Psoas muscle (tissue), 8 donors: ENCODE data around the gene CGREF1. TPM values are rescaled to one million over a fixed set of nuclear protein-coding genes. Genes with fewer than 3 reads are reported as not detected.

Experiments
- ATAC-seq, 4 donors: fragments of 200-7000 bp; cut with Tn5 transposase; one replicate each; pipeline ENCODE4 v1.9.1; 2020; ENCODE audit warnings: moderate library complexity in 3 of 4, mild to moderate bottlenecking in 2 of 4
- DNase-seq, 2 donors: peaks; one replicate each; pipeline ENCODE4 v3.0.0-alpha.2; 2020
- H3K27ac ChIP-seq: fragments of 200-600 bp; one replicate; pipeline ENCODE4 v1.8.0; 2022
- H3K27me3 ChIP-seq, 3 donors: fragments of 200-600 bp in 1 of 3; one replicate each; pipeline versions ENCODE4 v1.6.1 to v1.8.0; 2013 to 2022; ENCODE audit warnings: low read length in 2 of 3, mild to moderate bottlenecking in 2 of 3, moderate library complexity in 1 of 3; ENCODE audit not compliant: insufficient read depth in 3 of 3
- H3K36me3 ChIP-seq, 2 donors: fragments of 200-600 bp in 1 of 2; one replicate each; pipeline versions ENCODE4 v1.6.1 to v1.8.0; 2013 to 2022; ENCODE audit warnings: low read depth in 1 of 2, mild to moderate bottlenecking in 1 of 2, moderate library complexity in 1 of 2; ENCODE audit not compliant: insufficient read depth in 1 of 2
- H3K4me1 ChIP-seq: fragments of 200-600 bp; one replicate; pipeline ENCODE4 v1.8.0; 2022
- H3K4me3 ChIP-seq: fragments of 200-600 bp; one replicate; pipeline ENCODE4 v1.8.0; 2022; ENCODE audit warnings: mild to moderate bottlenecking
- H3K9me3 ChIP-seq: fragments of 200-600 bp; one replicate; pipeline ENCODE4 v1.8.0; 2022
- WGBS, 3 donors: extraction: QIAGEN DNeasy Blood & Tissue Kit; methylation state at CpG; one replicate each; pipeline versions ENCODE4 v1.1.6 to v1.1.7; 2013; 5-methylcytosine and 5-hydroxymethylcytosine counted together
- intact Hi-C, 2 donors: fragments of 100-400 bp; cut with DNase I; formaldehyde crosslinking; loops; one replicate each; pipeline versions ENCODE4 v1.11.0 to v1.14.2; 2022
- polyA plus RNA-seq, 3 donors: library from polyadenylated mRNA; stranded (reverse); fragments of 200-250 nt; gene quantifications; one replicate each; pipeline ENCODE4 v1.2.3, GENCODE V29; 2013
- total RNA-seq, 4 donors: library from RNA; stranded (reverse); fragmentation: NEBNext Ultra II Directional in 2 of 4; extraction: Animal tissue kit (Norgen Biotek cat#: 25700) in 2 of 4; gene quantifications; one replicate each; pipeline versions ENCODE4 v1.2.1 to v1.2.4, GENCODE V29; 2021 to 2023
- TF ChIP-seq, protein P1 (sequence below): fragments of 200-600 bp; IDR thresholded peaks from one replicate; pipeline ENCODE4 v1.8.0; 2022; ENCODE audit warnings: antibody characterized with exemption
- donor health status: healthy with polysubstance abuse.
- donor health status: DM: no; HTN: no; CAD: no; lungs with moderate emphysema.
- donor health status: Bipolar disorder and iron deficiency.
- donor health status: healthy.
- donor health status: DM: yes; HTN: yes; CAD: no.
- donor health status: DM: no; HTN: no; CAD: no.
- donor health status: DM: no; HTN: no; CAD: no.
- donor health status: DM: yes; HTN: yes; CAD: no.

Gene CGREF1
- total and polyA plus RNA-seq, 7 donors, result 2.8 to 15.8 (median 6.6) TPM

DNA sequence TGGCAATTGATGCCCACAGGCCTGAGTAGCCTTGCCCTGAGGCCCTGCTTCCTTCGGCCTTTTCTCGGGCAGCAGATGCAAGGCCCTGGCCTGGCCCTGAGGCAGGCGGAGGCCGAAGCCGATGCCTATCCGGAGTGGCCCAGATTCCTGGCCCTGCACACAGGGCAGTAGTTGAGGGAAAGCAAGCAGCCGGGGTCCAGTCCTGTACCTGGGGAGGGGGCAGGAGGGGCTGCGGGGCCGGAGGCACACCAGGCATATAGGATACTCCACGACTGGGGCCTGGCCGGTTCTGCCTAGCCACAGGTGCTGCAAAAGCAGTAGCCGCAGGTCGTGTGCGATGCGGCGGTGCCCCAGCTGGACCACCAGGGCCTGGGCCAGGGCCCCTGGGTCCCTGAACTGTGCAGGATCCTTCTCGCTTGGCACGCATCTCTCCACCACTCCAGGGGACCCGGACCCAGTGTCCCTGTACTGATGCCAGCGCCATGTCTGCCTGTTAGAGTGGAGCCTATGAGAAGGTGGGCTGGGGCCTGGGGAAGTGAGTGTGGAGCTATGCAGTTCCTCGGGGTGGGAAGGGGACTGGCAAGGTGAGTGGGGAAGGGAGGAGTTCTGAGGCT, 18.5 kb upstream of the CGREF1 start:
- Histone ChIP-seq H3K27ac (no peak overlapping the region), H3K9me3 (no peaks in the 10 kb centered on the region), H3K4me1 (peaks cover 12% of the 10 kb centered on the region), H3K36me3 (peaks cover 0 to 10% of the 10 kb centered on the region in 2 donors), H3K4me3 (no peak overlapping the region), H3K27me3 (no peaks in the 10 kb centered on the region)
- intact Hi-C loops, result no loop called here
- 89 to 93% (median 93%) methylated on average over 21 of the region's 21 CpGs for WGBS, 3 donors
- no peak for ATAC-seq
- no peak for DNase-seq
- TF ChIP-seq, protein P1, sequence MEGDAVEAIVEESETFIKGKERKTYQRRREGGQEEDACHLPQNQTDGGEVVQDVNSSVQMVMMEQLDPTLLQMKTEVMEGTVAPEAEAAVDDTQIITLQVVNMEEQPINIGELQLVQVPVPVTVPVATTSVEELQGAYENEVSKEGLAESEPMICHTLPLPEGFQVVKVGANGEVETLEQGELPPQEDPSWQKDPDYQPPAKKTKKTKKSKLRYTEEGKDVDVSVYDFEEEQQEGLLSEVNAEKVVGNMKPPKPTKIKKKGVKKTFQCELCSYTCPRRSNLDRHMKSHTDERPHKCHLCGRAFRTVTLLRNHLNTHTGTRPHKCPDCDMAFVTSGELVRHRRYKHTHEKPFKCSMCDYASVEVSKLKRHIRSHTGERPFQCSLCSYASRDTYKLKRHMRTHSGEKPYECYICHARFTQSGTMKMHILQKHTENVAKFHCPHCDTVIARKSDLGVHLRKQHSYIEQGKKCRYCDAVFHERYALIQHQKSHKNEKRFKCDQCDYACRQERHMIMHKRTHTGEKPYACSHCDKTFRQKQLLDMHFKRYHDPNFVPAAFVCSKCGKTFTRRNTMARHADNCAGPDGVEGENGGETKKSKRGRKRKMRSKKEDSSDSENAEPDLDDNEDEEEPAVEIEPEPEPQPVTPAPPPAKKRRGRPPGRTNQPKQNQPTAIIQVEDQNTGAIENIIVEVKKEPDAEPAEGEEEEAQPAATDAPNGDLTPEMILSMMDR, result no peak

DNA sequence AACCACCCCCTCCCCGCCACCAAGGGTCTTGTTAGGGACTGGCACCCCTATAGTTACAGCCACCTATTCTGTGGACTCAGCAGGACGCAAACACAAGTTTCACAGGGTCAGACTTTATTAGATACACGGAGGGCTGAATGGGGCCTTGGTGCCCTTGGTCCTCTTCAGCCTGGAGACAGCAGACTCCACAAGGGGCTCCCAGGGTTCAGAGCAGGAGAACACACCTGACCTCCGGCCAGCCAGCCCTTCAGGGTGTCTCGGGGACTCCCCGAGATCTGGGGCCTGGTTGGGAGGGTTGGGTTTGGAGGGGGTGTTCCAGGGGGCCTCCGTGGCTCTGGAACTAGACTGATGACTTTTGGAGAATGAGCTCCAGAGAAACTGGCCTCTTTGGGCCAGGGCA, 17.8 kb upstream of the CGREF1 start:
- intact Hi-C loops, result no loop called here

DNA sequence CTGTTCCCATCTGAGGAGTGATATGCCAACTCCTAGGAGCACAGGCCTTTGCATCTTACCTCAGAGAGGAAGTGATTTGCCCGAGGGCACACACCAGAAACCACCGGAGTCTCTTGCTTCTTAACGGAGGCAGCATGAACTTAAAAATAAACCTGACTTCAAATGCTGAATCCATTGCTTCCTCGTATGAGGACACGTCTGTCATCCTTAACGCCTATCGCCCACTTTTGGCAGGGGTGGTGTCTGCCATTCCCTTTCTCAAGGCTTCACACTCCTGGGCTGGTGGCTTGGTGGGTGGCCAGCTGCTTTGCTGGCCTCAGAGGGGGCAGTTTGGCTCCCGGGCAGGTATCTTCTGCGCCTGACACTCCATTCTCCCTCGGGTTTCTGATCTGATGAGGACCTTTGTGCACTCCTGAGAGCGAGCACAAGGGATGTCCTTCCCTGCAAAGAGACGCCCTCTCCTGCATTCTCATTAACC, 16.6 kb upstream of the CGREF1 start:
- Histone ChIP-seq H3K9me3 (no peaks in the 10 kb centered on the region), H3K4me3 (no peak overlapping the region), H3K27me3 (no peaks in the 10 kb centered on the region), H3K4me1 (peaks cover 12% of the 10 kb centered on the region), H3K36me3 (peaks cover 0 to 29% of the 10 kb centered on the region in 2 donors), H3K27ac (peak overlapping the region; percentile 94)
- DNase-seq (no peak), ATAC-seq (no peak)
- WGBS, 3 donors, result 69 to 85% (median 71%) methylated on average over 12 of the region's 12 CpGs
- TF ChIP-seq, protein P1, result no peak
- intact Hi-C loops, result no loop called here

More for the DNA sequence above, 17.8 kb upstream of the CGREF1 start:
- ATAC-seq, result no peak
- Histone ChIP-seq H3K9me3 (no peaks in the 10 kb centered on the region), H3K4me3 (no peak overlapping the region), H3K36me3 (peaks cover 0 to 17% of the 10 kb centered on the region in 2 donors), H3K27me3 (no peaks in the 10 kb centered on the region), H3K4me1 (peaks cover 12% of the 10 kb centered on the region), H3K27ac (no peak overlapping the region)
- 88 to 92% (median 89%) methylated on average over 7 of the region's 7 CpGs for WGBS, 3 donors
- TF ChIP-seq, protein P1, result no peak
- no peak for DNase-seq

DNA sequence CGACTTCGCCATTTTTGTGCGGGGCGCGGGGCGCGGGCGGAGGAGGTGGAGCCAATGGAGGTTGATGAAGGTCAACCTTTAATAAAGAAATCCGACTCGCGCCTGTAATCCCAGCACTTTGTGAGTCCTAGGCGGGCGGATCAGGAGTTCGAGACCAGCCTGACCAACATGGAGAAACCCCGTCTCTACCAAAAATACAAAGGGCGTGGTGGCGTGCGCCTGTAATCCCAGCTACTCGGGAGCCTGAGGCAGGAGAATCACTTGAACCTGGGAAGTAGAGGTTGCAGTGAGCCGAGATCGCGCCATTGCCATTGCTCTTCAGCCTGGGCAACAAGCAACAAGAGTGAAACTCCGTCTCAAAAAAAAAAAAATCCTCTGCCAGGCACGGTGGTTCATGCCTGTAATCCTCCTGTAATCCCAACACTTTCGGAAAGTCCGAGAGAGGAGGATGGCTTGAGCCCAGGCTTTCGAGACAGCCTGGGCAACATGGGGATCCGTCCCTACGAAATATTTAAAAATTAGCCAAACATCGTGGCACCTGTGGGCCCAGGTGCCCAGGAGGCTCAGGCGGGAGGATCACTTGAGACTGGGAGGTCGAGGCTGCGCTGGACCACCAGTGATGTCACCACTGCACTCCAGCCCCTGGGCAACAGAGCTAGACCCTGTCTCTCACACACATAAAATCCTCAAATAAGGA, 16.0 kb upstream of the CGREF1 start:
- Histone ChIP-seq H3K27me3 (no peaks in the 10 kb centered on the region), H3K27ac (peak overlapping the region; percentile 94), H3K9me3 (no peaks in the 10 kb centered on the region), H3K4me1 (peaks cover 12% of the 10 kb centered on the region), H3K4me3 (peak overlapping the region; percentile 92), H3K36me3 (peaks cover 0 to 35% of the 10 kb centered on the region in 2 donors)
- WGBS, 3 donors, result 50 to 54% (median 53%) methylated on average over 33 of the region's 33 CpGs
- no peak for DNase-seq
- ATAC-seq, result no peak
- TF ChIP-seq, protein P1, result no peak
- intact Hi-C loops, result loop anchor here in 1 of 2 donors (5.0 kb wide), 1 partner anchor 77 kb away; the partner anchor contains the start of genes ATRAID and SLC5A6
